Inflammatory macrophage treated with lipopolysaccharide for 1 hour (primary cell): ENCODE results near the gene LINC00237.

Experiments
- DNase-seq, 2 donors: peaks; one replicate each; pipeline ENCODE4 v3.0.0-alpha.2; 2020 to 2022

The LINC00237 gene

DNA sequence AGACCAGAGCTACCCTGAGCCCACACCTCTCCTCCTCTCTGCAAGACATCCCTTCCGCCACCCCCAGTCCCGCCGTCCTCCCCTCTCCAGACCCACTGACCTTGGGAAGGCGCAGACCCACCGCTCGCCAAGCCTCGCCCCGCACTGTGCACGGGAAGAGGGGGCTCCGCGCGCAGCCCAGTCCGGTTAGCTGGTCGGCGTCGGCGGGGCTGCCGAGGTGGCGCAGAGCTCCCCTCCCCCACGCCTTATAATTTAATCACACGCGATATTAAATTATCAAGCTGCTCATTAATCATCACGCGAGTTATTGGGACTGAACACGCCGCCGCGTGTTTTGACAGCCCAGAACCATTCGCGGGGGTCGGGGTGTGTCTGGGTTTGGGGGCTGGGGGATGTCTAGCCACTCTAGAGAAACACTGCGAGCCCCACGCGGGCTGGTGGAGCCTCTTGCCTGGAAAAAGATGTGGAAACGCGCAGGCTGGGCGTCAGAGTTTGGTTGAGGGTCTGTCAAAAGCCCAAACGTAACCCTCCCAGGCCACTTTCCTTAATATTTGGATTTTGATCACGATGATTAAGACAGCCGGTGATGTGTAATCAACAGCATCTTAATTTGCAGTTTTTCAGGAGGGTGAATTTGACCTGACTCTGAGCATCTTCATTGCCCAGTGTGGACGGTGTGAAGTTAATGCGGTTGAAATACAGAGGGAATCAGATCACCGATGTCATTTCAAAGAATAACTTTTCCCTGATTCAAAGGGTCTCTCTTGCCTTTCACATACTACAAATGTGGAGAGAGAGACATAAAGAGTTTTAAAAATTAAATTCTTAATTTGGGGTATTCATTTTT lies at the start of gene LINC00237:
Gene LINC00237 (minus strand): TSS at position 188 of the 847 bp plus-strand sequence.
- DNase-seq, result no peak

DNA sequence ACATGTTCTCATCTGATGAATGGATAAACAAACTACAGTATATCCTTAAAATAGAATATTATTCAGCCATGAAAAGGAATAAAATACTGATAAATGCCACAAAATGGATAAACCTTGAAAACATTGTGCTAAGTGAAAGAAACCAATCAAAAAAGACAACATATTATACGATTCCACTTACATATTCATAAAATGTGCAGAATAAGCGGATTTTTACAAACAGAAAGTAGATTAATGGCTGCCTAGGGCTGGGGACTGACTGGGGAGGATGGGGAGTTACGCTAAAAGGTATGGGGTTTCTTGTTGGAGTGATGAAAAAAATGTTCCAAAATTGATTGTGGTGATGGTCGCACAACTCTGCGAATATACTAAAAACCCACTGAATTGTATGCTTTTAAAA lies 49.1 kb upstream of the LINC00237 start:
- DNase-seq, result no peak

DNA sequence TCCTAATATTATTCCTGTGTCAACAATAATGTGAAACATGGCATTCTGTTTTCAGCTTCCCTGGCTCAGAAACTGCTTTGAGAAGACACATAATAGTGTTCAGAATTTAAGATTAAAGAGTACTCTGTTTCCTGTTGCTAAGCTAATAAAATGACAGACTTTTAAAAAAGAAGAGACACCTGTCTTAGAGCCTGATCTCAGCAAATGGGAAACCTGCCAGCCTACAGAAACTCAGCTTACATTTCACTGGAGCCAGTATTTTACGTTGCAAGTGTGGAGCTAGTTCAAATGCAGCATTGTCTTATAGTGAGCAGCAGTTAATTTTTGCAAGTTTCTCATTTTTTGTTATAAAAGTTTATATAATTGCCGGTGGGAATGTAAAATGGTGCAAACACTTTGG lies 48.5 kb upstream of the LINC00237 start:
- DNase-seq, result no peak

DNA sequence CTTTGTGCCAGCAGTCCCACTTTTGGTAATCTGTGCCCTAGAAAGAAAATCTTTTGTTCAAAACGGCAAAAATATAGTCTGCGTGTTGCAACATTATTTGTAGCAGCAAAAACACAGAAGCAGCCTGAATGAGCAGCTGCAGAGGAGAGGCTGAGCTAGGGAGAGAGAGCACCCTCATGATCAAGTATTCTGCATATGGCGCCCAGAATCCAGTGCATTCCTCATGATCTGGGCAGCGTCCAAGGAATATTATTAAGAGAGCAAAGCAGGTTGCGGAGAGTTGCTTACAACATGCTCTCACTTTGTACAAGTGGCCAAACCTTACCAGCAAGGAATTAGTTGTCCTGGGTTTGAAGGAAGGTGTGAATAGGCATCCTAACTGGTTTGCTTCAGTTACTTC lies 45.6 kb upstream of the LINC00237 start:
- no peak for DNase-seq

DNA sequence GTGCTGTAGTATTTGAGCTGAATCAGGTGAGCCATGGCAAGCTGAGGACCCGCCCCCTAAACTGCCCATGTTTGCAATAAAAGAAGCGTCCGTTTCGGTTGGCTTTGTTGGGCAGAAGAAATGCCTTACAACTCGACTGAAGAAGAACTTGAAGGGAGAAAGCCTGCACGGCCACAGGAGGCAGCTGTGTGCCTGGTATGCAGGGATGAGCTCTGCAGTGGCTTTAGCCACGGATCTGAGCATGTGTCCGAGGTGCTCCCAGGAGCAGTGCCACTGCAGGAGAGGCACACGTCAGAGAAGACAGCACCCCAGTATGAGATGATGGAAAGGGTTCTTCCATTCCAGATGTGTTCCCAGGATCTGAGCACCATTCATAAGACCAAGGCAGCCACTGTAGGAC lies 43.2 kb upstream of the LINC00237 start:
- no peak for DNase-seq

DNA sequence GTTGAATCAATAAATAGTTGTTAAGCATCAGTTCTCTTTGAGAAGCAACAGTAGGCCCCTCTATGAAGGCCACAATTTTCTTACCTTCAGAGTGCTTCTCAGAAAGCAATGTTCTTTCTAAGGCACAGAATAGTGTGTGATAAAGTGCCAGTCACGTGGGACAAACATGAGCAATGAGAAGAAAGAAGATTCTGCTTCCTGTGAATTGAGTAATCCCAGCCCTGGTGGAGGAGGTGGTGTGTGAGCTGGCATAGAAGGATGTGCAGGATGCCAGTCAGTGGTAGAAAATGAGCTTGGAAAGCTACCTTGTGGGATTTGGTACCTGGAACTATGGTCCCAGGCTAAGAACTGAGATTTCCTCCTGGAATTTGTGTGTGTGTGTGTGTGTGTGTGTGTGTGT lies 41.4 kb upstream of the LINC00237 start:
- DNase-seq, result no peak

DNA sequence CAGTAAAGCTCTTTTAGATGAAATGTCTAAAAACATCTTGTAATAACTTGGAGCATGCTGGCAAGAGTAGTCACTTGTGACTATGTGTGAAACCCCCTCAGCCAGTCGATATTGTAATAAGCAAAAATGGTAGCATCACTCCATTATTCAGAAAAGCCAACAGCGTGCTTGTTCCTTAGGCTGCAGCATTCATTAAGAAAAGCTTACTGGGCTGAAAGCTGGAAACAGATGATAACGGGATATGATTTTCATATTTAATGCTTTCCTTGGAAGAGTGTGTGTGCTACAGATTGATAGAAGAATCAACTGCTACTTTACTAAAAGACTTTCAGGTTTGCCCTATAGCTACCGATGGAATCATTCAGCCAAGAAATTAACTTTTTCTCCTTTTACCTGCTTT lies 40.1 kb upstream of the LINC00237 start:
- no peak for DNase-seq

DNA sequence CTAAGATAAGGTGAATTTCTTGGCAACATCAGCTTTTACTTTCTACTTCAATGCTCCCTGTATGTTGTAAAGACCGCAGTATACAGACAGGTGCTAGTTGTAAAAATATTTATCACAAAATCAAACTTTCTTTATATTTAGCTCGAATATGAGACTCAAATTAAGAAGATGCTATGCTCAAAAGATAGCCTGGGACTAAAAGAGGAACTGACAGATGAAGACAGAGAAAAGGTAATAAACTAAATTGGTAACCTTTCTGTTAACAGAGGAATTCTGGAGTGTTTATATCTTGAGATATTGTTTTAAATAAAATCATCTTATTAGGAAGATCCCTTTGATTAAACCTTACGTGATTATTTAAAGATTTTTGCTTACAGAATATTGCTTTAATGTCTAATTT lies 39.3 kb upstream of the LINC00237 start:
- no peak for DNase-seq

DNA sequence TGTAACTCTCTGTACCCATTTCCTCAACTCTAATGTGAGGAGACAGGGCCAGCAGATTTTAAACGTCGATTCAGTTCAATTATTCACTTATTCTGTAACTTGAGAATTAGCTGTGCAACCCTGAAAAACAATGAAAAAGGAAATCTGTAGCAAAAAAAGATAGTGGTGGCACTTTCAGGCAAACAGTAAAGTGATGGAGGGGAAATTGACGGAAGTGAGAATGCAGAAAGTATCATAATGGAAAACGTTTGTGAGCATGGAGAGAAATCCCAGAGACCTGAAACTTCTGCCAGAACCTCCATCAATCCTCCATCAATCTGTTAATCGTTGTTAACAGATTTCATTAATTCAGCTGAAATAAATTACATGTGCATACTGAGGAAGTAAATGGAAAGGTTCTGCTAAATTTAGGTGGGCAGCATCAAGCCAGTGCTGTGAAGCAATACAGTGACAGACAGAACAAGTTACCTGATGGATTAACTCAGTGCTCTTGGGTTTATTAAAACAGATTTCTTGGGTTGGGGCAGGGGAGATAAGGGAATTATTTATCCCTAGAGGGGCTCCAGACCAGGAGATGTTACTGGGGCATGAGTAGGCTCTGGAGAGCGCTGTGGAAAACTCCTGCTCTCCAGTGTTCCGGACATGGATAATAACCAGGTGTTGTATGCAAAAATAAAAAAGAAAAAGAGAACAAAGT lies 37.2 kb upstream of the LINC00237 start:
- DNase-seq, result no peak

DNA sequence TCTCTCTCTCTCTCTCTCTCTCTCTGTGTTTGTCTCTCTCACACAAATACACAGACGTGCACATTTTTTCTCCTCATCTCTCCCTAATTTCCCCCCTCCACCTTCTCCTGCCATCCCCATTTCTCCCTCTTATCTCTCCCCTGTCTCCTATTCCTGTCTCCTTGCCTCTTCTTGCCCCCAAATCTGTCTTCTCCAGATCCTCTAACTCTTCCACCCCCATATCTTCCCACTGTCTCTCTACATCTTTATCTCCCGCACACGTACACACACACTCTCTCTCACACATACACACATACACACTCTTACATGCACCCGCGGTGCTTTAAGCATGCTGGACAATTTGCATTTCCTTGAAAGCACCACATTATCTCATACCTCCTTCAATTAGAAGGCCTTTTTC lies 35.7 kb upstream of the LINC00237 start:
- no peak for DNase-seq

DNA sequence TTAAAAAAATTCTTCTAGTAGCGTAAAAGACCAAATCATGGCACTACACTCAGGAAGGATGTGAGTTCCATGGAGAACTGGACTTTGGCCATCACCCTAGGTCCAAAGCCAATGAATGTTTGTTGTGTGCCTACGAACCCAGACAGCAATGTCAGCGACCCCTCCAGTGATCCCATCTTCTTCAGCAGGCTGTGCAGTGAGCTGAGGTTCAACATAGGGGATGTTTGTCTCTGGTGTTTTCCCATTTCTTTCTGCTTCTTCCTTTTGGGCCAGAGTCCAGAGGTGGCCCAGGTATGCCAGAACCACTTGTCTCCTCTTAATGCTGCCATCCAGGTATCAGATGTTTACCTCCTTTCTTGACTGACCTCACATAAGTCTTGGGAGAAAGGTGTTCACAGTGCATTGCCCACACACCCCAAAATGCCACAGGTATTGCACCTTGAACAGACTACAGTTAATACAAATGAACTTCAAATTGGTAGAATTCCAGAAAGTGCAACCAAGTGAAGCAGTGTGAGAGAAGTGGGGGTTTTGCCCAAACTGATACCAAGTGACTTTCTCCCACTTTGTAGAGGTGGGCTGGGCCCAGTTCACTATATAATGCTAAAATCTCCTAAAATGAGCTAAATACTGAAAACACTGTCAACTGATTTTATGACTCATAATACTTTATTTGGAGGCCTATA lies 33.9 kb upstream of the LINC00237 start:
- no peak for DNase-seq

DNA sequence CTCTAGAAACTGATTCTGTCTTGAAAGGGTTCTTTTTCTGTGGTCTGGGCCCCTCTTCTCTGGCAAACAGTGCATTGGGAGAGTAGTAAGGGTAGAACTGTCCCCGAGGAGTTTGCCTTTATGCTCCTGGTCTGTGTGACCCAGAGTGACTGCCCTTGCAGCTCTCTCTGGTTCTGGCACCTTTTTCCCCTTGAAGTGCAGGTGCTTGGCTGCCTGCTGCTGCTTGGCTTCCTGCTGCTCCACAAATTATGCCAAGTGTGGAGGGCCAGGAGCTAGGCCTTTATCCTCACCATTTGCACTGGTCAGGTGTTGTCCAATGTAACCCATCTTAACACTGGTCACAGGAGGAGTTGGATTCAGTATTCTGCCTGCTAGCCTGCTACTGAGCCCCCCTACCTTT lies 30.9 kb upstream of the LINC00237 start:
- no peak for DNase-seq

DNA sequence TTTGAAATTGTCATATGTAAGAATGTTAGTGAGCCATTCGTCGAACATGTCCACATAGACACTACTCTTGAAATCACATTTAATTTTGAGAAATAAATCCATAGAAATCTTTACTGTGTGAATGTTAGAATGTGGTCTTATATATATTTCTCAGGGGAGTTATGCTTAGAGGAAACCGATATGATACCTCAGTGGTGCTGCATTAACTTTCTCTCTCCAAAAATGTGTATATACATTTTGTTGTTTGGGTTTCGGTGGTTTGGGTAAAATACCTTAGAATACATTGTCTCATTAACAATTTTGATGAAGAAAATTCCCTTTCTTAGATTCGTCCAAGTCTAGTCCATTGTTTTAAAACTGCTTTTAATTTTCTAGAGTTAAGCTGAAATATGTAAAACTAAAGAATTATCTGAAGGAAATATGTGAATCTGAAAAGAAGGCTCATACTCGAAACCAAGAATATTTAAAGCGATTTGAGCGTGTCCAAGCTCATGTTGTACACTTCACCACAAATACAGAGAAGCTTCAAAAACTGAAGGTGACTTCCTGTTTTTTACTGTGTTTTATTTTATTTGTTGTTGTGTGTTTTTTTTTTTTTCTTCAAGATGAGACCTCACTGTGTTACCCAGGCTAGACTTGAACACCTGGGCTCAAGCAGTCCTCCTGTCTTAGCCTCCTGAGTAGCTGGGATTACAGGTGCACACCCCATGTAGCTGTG lies 30.0 kb upstream of the LINC00237 start:
- DNase-seq, result no peak

DNA sequence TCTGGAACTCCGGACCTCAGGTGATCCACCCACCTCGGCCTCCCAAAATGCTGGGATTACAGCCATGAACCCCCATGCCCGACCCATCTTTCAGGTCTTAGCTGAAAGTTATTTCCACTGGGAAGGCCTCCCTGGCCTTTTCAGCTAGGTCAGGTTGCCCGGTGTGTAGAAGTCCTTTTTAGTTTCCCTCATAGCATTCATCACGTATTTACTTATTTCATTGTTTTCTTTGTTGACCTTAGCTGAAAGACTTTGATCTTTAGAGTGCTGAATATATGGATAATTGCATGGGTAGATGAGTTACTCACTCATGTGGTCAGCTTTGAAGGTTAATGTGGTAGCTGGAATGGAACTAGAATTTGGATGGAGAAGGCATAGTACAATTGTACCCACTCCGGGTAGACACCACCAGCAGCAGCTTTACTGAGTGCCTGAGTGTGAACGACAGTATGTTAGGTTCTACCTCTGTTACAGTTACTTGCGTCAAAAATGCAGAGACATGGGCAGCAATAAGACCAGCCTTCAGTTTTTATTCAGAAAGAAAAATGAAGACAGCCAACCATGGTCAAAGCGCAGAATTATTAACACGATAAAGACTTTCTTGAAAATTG lies 28.8 kb upstream of the LINC00237 start:
- no peak for DNase-seq

DNA sequence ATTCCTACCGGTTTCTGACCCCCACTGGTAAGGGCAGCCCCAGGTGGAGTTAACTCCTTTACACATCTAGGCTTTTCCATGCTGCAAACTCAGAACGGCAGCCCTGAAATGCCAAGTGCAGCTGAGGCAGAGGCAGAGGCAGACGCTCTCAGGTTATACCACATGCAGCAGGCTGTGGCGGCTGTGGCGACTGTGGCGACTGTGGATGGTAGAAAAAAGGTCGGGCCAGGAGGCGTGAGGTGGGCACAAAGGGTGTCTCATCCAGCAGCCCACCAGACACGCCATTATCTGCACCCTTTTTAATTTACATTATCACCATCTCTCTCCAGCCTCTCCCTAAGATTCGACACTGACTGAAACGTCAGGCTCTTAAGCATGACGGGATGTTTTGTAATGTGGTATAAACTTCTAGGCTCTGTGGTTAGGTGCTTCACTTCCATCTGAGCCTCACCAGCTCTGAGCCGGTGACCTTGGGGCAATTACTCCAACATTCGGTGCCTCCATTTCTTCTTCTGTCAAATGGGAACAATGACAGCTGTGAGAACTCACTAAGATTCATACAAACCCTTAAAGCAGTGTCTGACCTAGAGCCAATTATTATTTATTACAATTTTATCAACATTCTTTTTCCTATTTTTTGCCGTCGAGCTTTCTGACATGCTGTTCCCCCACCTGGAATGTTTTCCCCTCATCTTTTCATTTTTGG lies 27.9 kb upstream of the LINC00237 start:
- DNase-seq, result no peak

DNA sequence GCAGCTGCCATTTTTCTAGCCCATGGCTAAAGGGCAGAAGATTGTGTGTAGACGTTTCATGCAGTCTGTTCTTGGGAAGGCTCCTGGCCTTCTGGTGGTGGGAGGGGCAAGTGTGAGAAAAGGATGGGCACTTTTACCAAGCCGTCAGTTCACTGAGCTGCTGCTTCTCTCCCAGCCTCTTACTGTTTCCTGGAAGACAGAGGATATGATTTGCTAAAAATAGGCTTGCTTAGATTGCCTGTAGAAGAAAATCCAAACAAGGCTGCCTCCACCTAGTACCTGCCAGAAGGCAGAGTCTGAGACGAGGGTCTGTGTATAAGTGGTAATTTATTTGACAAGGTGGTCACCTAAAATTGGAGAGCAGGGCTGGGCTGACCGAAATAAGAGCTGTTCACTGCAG lies 27.2 kb upstream of the LINC00237 start:
- DNase-seq, result no peak

DNA sequence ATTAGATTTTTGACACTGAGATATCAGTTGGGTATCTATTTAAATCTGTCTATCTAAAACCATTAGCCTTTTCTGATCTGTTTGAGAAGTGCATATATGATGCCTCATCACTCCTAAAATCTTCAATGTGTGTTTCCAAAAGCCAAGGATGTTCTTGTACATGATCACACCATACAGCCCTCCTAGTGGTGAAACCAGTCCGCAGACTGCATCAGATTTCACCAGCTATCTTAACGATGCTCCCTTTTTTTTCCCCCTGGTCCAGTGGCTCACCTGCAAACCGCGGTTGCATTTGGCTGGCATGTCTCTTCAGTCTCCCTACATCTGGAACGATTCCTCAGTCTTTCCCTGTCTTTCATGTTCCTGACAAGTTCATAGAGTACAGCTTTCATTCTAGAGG lies 23.7 kb upstream of the LINC00237 start:
- no peak for DNase-seq

DNA sequence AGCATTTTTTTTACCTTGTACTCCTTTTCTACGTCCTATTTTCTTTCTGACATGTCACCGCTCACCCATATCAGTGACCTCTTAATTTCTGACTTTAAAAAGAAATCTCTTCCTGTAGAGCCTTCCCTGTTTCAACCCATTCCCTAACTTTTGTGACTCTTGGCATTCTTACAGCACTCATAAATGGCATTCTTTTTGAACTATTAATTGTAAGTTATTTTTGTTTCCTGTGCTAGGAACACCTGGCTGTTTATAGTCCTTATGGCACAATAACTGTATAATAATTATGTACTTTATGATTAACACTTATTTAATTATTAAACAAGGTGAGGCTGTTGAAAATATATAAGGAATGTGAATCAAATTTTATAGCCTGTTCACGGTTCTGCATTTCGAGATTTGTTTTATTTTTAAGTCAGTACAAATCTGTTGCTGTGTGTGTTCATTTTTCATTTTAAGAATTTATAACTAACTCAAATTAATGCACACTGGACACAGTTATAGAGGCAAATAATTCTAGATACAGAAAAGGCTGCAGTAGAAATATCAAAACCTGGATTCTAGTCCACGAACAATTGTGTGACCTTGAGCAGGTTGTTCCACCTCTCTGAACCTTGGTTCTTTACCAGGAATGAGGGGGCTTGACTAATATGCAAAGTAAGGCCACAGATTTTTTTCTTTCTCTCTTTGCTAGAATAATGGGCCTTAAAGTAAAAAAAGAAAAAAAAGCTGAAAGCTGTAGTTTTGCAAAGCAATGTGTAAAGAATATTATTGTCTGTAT lies 21.2 kb upstream of the LINC00237 start:
- DNase-seq, result no peak

DNA sequence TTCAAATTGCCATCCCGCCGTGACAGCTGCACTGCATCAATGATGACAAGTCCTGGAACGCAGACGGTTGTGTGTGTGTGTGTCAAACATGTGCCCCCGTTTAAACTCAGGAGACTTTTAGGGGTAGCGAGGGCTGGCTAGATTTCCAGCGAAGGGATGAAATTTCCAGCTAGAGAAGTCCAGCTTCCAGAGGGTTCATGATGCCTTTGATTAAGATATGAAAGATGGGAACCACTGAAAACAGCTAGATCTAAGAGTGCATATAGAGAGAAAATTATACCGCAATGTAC lies 20.4 kb upstream of the LINC00237 start:
- no peak for DNase-seq

DNA sequence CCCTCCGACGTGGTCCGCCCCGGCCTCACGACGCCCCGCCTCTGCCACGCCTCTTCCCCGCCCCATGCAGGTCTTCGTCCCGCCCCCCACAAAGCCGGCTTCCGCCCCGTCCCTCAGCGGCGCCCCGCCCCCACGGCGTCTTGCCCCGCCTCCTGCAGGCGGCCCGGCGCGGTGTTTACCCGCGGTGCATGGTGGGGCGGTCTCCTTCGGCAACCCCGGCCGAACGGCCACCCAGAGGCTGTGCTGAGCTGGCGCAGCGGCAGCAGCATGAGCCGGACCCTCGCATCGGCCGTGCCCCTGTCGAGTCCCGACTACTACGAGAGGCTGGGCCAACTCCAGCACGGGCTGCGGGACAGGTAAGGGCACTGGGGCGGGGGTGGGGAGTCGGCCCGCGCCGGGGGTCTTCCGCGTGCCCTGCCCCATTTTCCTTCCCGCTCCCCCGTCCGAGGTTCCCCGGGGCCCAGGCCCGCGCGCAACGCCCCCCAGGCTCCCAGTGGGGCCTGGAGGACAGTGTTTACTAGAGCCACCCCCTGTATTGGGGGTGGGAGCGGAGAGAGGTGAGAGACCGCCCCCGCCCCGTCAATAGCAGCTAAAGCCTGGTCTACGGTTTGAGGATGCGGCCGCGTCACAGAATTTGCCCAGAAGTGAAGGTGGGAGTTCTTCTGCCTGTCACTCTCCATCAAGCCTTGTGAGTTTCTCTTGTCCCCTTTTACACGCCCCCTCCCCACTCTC lies 19.9 kb upstream of the LINC00237 start, which contains the start of gene KIZ:
Gene KIZ (plus strand): TSS at position 234 of the 732 bp plus-strand sequence. CDS start 34 bp downstream, at position 268.
- DNase-seq, result peak; percentile 91 to 98
